Measurements from ENCODE around the gene ABI3BP.

- TF ChIP-seq CTCF (IDR thresholded peaks at IDR 0.05; ENCODE audit: low read length): no peak
- no peak for TF ChIP-seq EZH2 (optimal IDR thresholded peaks at IDR 0.05; ENCODE audit: low read depth, low read length)
- no peak for TF ChIP-seq EZH2phosphoT487 (IDR thresholded peaks at IDR 0.05; ENCODE audit: low read length)
These were observed 24.0 kb downstream of the ABI3BP start for GRCh38 chr3:100968932-100969906.

All from MM.1S (cell line).